ENCODE data around the gene PDE4B. TPM values are rescaled to one million over a fixed set of nuclear protein-coding genes. Genes with fewer than 3 reads are reported as not detected.

PDE4B gene
- total RNA-seq, 2 donors from 2014 or later = 23.6 to 53.9 TPM

DNA sequence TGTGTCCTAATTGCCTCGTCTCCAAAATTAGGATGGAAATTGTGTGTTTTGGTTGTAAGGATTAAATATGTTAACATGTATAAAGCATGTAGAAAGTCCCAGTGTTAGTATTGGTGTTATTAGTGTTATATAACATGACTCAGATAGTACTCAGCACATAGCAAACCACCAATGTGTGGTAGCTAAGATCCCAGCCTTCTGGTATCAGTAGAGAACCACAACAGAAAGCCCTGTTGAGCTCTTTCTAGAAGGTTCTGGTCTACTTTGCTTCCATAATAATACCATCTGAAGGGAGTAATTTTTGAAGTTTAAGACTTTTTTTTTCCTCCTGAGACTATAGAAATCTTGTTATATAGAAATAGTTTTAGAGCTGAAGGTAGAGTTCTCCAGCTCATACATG is 481.9 kb downstream of the PDE4B start:
- H3K36me3 Mint-ChIP-seq (ENCODE audit: insufficient read depth in 2 of 2) = peaks cover 0 to 3% of the 10 kb centered on the region in 2 donors
- peak overlapping the region; percentile 77 to 82 for H3K4me3 Mint-ChIP-seq
- DNase-seq (peak in 1 of 2 donors; percentile 42), ATAC-seq (replicated peaks in 1 of 2) (peak; percentile 56 to 66)
- peaks cover 0 to 2% of the 10 kb centered on the region in 2 donors for H3K9me3 Mint-ChIP-seq
- H3K27me3 Mint-ChIP-seq (ENCODE audit: low read depth) = no peaks in the 10 kb centered on the region
- H3K27ac Mint-ChIP-seq = peak overlapping the region; percentile 76
- peaks cover 91% of the 10 kb centered on the region for H3K4me1 Mint-ChIP-seq (ENCODE audit: low read depth)

- Mint-ChIP-seq H3K36me3 (ENCODE audit: insufficient read depth in 2 of 2) (peaks cover 0 to 3% of the 10 kb centered on the region in 2 donors), H3K4me1 (ENCODE audit: low read depth) (peaks cover 93% of the 10 kb centered on the region), H3K9me3 (peaks cover 0 to 2% of the 10 kb centered on the region in 2 donors), H3K27ac (peak overlapping the region; percentile 76), H3K27me3 (ENCODE audit: low read depth) (no peaks in the 10 kb centered on the region), H3K4me3 (peak overlapping the region; percentile 77 to 82)
- ATAC-seq (replicated peaks in 1 of 2) (peak; percentile 69 to 70), DNase-seq (no peak)
Observed at GRCh38 chr1:66275083-66275482, 482.4 kb downstream of the PDE4B start.

DNA sequence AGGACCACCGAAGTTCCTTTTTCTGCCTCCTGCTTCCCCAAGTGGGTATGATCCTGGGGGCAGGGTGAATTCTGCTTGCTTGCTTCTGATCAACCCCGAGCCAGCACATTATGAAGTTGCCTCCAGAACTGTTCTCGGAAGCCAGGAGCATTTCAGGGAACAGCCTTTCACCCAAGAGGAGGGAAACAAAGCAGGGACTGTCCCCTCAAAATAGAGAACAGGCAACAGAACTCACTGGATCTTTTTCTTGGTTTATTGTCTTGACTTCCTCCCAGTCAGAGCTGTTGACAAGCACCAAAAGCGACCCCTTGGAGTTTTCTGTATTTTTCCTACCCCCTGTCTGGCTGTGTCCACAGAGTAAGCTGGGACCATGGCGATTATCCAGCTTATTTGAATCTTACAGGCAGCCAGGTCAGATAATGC is 482.9 kb downstream of the PDE4B start:
- Mint-ChIP-seq H3K27ac (peak overlapping the region; percentile 76), H3K4me3 (peak overlapping the region; percentile 77 to 82), H3K9me3 (peaks cover 0 to 2% of the 10 kb centered on the region in 2 donors), H3K27me3 (ENCODE audit: low read depth) (no peaks in the 10 kb centered on the region), H3K36me3 (ENCODE audit: insufficient read depth in 2 of 2) (peaks cover 0 to 3% of the 10 kb centered on the region in 2 donors), H3K4me1 (ENCODE audit: low read depth) (peaks cover 93% of the 10 kb centered on the region)
- DNase-seq (peak in 1 of 2 donors; percentile 22), ATAC-seq (replicated peaks in 1 of 2) (peak; percentile 2 to 5)

DNA sequence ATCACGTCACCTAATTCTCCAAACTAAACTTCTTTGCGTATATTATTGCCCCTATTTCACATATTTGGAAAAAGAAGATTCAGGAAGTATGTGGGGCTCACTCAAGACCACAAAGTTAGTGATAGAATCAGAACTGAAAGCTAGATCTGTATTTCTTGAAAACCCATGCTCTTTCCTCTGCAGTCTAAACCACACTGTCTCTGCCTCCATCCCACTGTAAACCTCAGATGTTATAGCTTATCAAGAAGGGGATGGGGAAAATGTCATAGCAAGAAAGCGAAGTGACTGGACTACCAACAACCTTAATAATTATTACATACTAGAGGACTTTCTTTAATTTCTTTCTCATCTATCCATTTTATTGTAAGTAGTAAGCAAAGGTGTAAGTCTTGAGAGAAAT is 483.5 kb downstream of the PDE4B start:
- DNase-seq = peak; percentile 38 to 41
- H3K4me1 Mint-ChIP-seq (ENCODE audit: low read depth) = peaks cover 91% of the 10 kb centered on the region
- H3K4me3 Mint-ChIP-seq = peak overlapping the region; percentile 77 to 82
- no peaks in the 10 kb centered on the region for H3K27me3 Mint-ChIP-seq (ENCODE audit: low read depth)
- peak overlapping the region; percentile 83 for H3K27ac Mint-ChIP-seq
- peaks cover 0 to 3% of the 10 kb centered on the region in 2 donors for H3K36me3 Mint-ChIP-seq (ENCODE audit: insufficient read depth in 2 of 2)
- ATAC-seq (replicated peaks in 1 of 2) = peak; percentile 69 to 76
- peaks cover 0 to 2% of the 10 kb centered on the region in 2 donors for H3K9me3 Mint-ChIP-seq

GRCh38 chr1:66278260-66279021 is 485.7 kb downstream of the PDE4B start:
- H3K4me1 Mint-ChIP-seq (ENCODE audit: low read depth) = peaks cover 91% of the 10 kb centered on the region
- H3K36me3 Mint-ChIP-seq (ENCODE audit: insufficient read depth in 2 of 2) = no peaks in the 10 kb centered on the region
- ATAC-seq (replicated peaks in 1 of 2) (no peak), DNase-seq (no peak)
- H3K4me3 Mint-ChIP-seq = peak overlapping the region in 1 of 2 donors; percentile 60
- H3K9me3 Mint-ChIP-seq = peaks cover 0 to 2% of the 10 kb centered on the region in 2 donors
- peak overlapping the region; percentile 26 for H3K27ac Mint-ChIP-seq
- H3K27me3 Mint-ChIP-seq (ENCODE audit: low read depth) = no peaks in the 10 kb centered on the region

DNA sequence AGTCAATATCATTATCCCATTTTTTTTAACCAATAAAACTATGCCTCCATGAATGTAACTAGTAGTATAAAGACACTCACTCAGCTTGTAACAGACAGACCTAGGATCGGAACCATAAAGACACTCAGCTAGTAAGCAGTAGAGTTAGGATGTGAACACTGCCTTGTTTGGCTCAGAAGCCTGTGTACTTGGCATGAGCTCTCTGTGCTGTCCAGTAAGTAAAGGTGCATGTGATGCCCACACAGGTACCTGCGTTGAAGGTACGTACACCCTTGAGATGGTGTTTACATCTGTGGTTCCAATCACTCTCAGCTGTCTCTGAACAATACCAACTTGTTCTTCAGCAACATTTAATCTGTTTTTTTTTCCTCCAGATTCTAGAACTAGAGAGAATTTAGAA is 489.1 kb downstream of the PDE4B start:
- ATAC-seq (replicated peaks in 1 of 2) (no peak), DNase-seq (no peak)
- Mint-ChIP-seq H3K27me3 (ENCODE audit: low read depth) (no peaks in the 10 kb centered on the region), H3K4me3 (peak overlapping the region; percentile 54 to 83), H3K9me3 (peaks cover 3 to 4% of the 10 kb centered on the region in 2 donors), H3K36me3 (ENCODE audit: insufficient read depth in 2 of 2) (peaks cover 0 to 3% of the 10 kb centered on the region in 2 donors), H3K4me1 (ENCODE audit: low read depth) (peaks cover 86% of the 10 kb centered on the region), H3K27ac (peak overlapping the region; percentile 98)

GRCh38 chr1:66282343-66282852 is 489.7 kb downstream of the PDE4B start:
- peak; percentile 84 to 86 for ATAC-seq (replicated peaks in 1 of 2)
- peaks cover 83% of the 10 kb centered on the region for H3K4me1 Mint-ChIP-seq (ENCODE audit: low read depth)
- H3K4me3 Mint-ChIP-seq = peak overlapping the region; percentile 54 to 83
- peak; percentile 78 for DNase-seq
- H3K36me3 Mint-ChIP-seq (ENCODE audit: insufficient read depth in 2 of 2) = peaks cover 0 to 3% of the 10 kb centered on the region in 2 donors
- no peaks in the 10 kb centered on the region for H3K27me3 Mint-ChIP-seq (ENCODE audit: low read depth)
- H3K9me3 Mint-ChIP-seq = peaks cover 3 to 4% of the 10 kb centered on the region in 2 donors
- peak overlapping the region; percentile 98 for H3K27ac Mint-ChIP-seq

DNA sequence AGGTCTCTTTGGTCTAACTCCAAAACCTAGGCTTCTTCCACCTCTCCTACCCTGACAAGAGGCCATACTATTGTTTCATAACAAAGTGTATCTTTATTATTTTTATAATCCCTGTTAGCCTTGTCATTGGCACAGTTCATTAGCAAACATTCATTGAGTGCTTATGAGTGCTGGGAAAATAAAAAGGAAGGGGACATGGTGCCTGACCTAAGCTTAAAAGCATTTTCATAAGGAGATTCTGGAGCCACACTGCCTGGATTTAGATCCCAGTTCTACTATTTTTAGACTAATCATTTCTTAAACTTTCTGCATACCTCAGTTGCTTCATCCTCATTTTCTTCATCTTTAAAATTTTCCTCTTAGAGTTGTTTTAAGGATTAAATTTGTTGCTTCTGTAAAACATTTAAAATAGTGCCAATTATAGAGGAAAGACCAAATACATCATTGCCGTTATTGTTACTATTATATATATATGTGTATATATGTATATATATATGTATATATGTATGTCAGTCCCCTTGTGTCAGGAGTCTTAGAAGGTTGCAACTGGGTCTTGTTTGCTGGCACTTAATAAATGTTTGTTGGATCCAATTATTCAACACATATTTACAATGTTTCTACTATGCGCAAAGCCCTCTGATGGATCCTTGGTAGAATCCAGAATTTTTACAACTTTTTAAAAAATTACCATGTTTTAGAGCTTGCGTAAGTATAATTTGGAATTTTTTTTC is 490.4 kb downstream of the PDE4B start:
- peak overlapping the region; percentile 98 for H3K27ac Mint-ChIP-seq
- no peak for DNase-seq
- H3K9me3 Mint-ChIP-seq = peaks cover 2 to 3% of the 10 kb centered on the region in 2 donors
- peak overlapping the region; percentile 71 to 83 for H3K4me3 Mint-ChIP-seq
- no peak for ATAC-seq (replicated peaks in 1 of 2)
- no peaks in the 10 kb centered on the region for H3K27me3 Mint-ChIP-seq (ENCODE audit: low read depth)
- peaks cover 80% of the 10 kb centered on the region for H3K4me1 Mint-ChIP-seq (ENCODE audit: low read depth)
- peaks cover 2 to 3% of the 10 kb centered on the region in 2 donors for H3K36me3 Mint-ChIP-seq (ENCODE audit: insufficient read depth in 2 of 2)

DNA sequence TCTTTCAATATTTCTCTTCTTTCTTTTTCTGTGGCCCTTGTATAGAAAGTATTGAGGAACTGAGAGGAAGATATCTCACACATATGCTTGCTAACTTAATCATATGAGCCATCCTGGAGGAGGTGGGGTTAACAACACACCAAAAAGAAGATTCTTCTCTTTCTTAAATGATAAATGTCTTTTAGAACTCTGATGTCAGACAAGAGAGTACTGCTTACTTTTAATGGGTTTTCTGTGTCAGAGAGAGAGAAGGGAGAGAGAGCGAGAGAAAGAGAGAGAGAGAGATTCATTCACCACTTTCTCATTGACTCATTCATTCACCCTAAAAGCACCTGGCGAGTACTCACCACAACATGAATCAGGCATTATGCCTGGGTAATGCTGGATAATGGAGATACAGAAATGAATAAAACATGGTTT is 490.9 kb downstream of the PDE4B start:
- peaks cover 80% of the 10 kb centered on the region for H3K4me1 Mint-ChIP-seq (ENCODE audit: low read depth)
- H3K27me3 Mint-ChIP-seq (ENCODE audit: low read depth) = no peaks in the 10 kb centered on the region
- peaks cover 2 to 3% of the 10 kb centered on the region in 2 donors for H3K36me3 Mint-ChIP-seq (ENCODE audit: insufficient read depth in 2 of 2)
- ATAC-seq (replicated peaks in 1 of 2) = peak; percentile 72 to 74
- H3K4me3 Mint-ChIP-seq = peak overlapping the region; percentile 71 to 79
- peaks cover 2 to 3% of the 10 kb centered on the region in 2 donors for H3K9me3 Mint-ChIP-seq
- peak overlapping the region; percentile 98 for H3K27ac Mint-ChIP-seq
- DNase-seq = peak; percentile 47 to 62

DNA sequence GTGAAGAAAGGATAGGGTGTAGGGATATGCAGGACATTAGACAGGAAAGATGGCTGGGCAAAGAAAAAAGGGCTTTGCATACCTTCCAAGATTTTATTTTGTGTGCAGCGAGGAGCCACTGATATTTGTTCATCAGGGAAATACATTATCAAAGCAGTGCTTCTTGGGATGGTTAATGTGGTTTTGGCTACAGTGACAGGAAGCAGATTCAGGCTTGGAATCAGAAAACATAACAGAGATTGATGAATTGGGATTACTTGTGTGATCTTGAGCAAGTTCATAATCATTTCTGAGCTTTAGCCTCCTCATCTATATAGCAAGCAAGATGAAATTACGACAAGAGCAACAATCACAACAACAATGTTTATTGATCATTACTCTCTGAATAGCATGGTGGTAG is 492.1 kb downstream of the PDE4B start:
- Mint-ChIP-seq H3K27me3 (ENCODE audit: low read depth) (no peaks in the 10 kb centered on the region), H3K27ac (peak overlapping the region; percentile 41), H3K36me3 (ENCODE audit: insufficient read depth in 2 of 2) (peaks cover 2 to 3% of the 10 kb centered on the region in 2 donors), H3K4me1 (ENCODE audit: low read depth) (peaks cover 80% of the 10 kb centered on the region), H3K4me3 (peak overlapping the region in 1 of 2 donors; percentile 43), H3K9me3 (peaks cover 2 to 3% of the 10 kb centered on the region in 2 donors)
- DNase-seq (no peak), ATAC-seq (replicated peaks in 1 of 2) (no peak)

DNA sequence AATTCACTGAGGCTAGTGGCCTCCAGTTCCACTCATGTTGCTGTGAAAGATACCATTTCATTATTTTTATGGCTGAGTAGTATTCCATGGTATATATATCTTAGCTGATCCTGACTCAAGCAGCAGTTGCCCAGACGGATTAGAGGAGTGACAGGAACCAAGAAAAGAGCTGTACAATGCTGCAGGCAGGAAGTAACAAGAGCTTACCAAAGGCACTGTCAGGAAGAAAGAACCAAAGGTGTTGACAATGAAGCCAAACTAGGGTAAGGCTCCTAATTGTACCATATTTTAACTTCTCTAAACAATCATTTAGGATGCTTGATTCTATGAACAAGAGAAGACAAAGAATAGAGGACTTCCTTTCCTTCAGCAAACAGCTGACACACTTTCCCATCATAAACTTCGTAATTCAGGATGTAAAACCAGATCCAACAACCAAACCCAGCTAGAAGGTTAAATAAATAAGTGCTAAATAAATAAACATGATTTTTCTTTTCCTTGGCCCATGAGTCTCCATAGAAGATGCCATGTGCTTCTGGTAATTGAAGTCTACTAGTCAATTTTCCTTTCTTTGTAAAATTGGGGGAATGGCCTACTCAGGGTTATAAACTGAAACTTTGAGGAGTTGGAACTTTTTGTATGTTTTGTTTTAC is 493.0 kb downstream of the PDE4B start:
- H3K27me3 Mint-ChIP-seq (ENCODE audit: low read depth) = no peaks in the 10 kb centered on the region
- peaks cover 80% of the 10 kb centered on the region for H3K4me1 Mint-ChIP-seq (ENCODE audit: low read depth)
- DNase-seq (no peak), ATAC-seq (replicated peaks in 1 of 2) (no peak)
- peaks cover 2 to 3% of the 10 kb centered on the region in 2 donors for H3K9me3 Mint-ChIP-seq
- peaks cover 2 to 3% of the 10 kb centered on the region in 2 donors for H3K36me3 Mint-ChIP-seq (ENCODE audit: insufficient read depth in 2 of 2)
- H3K4me3 Mint-ChIP-seq = peak overlapping the region in 1 of 2 donors; percentile 24
- H3K27ac Mint-ChIP-seq = peak overlapping the region; percentile 6

GRCh38 chr1:66286307-66286706 is 493.6 kb downstream of the PDE4B start:
- no peaks in the 10 kb centered on the region for H3K27me3 Mint-ChIP-seq (ENCODE audit: low read depth)
- no peak for ATAC-seq (replicated peaks in 1 of 2)
- peaks cover 2 to 3% of the 10 kb centered on the region in 2 donors for H3K36me3 Mint-ChIP-seq (ENCODE audit: insufficient read depth in 2 of 2)
- peaks cover 2 to 3% of the 10 kb centered on the region in 2 donors for H3K9me3 Mint-ChIP-seq
- no peak for DNase-seq
- no peak overlapping the region for H3K27ac Mint-ChIP-seq
- H3K4me3 Mint-ChIP-seq = no peak overlapping the region
- H3K4me1 Mint-ChIP-seq (ENCODE audit: low read depth) = peaks cover 79% of the 10 kb centered on the region

Measured in activated T-cell treated with anti-CD3 and anti-CD28 coated beads, Interleukin-2, amount 50 U/mL, for 72 hours (primary cell).